ENCODE results near the gene TIMM10B. TPM values are rescaled to one million over a fixed set of nuclear protein-coding genes. Genes with fewer than 3 reads are reported as not detected.

Gene TIMM10B
- total RNA-seq, 6 donors from 2014 or later = 21.0 to 53.0 (median 42.6) TPM

- peak; percentile 84 to 88 for ATAC-seq (ENCODE audit: low FRiP score in 2 of 2)
- H3K27me3 ChIP-seq = no peaks in the 10 kb centered on the region
- peak overlapping the region; percentile 45 to 81 (median 70) for H3K27ac ChIP-seq
- H3K4me1 ChIP-seq = peaks cover 15 to 27% (median 24%) of the 10 kb centered on the region in 4 donors
- no peak overlapping the region for H3K4me3 ChIP-seq
- H3K36me3 ChIP-seq = peaks cover 0 to 14% (median 7%) of the 10 kb centered on the region in 4 donors
- TF ChIP-seq, protein P1, sequence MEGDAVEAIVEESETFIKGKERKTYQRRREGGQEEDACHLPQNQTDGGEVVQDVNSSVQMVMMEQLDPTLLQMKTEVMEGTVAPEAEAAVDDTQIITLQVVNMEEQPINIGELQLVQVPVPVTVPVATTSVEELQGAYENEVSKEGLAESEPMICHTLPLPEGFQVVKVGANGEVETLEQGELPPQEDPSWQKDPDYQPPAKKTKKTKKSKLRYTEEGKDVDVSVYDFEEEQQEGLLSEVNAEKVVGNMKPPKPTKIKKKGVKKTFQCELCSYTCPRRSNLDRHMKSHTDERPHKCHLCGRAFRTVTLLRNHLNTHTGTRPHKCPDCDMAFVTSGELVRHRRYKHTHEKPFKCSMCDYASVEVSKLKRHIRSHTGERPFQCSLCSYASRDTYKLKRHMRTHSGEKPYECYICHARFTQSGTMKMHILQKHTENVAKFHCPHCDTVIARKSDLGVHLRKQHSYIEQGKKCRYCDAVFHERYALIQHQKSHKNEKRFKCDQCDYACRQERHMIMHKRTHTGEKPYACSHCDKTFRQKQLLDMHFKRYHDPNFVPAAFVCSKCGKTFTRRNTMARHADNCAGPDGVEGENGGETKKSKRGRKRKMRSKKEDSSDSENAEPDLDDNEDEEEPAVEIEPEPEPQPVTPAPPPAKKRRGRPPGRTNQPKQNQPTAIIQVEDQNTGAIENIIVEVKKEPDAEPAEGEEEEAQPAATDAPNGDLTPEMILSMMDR (IDR thresholded peaks at IDR 0.05) = no peak
- TF ChIP-seq POLR2AphosphoS5 (IDR thresholded peaks at IDR 0.05) (peak in 1 of 2 donors; percentile 59), EP300 (IDR thresholded peaks at IDR 0.05) (no peak), POLR2A (IDR thresholded peaks at IDR 0.05) (no peak)
- H3K9me3 ChIP-seq = no peaks in the 10 kb centered on the region
- DNase-seq = peak in 1 of 2 donors; percentile 87
- 22 to 27% methylated on average over 6 of the region's 6 CpGs for WGBS, 2 donors
Measured at GRCh38 chr11:6468712-6469495, 12.4 kb upstream of the TIMM10B start.

DNA sequence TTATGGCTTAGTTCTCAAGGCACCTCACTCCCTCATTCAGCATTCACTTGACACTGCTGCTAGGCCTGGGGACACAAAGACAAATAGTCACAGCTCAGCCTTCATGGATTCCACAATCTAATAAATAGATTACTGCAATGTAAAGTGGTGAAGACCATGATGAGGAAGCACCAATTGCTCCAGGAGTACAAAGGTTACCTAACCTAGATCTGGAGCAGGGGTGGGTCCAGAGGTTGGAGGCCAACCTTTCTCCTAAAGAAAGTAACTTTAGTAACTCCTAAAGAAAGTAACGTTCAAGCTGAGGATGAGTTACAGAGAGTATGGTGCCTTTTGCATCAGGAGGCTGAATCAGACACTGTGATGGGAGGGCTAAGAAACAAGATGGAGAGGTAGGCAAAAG is 11.7 kb upstream of the TIMM10B start:
- ATAC-seq (ENCODE audit: low FRiP score in 2 of 2) = no peak
- H3K27ac ChIP-seq = peak overlapping the region; percentile 31 to 81 (median 70)
- no peak overlapping the region for H3K4me3 ChIP-seq

GRCh38 chr11:6472934-6473333 is 8.4 kb upstream of the TIMM10B start:
- Histone ChIP-seq H3K4me3 (peak overlapping the region; percentile 55 to 89 (median 79)), H3K27ac (peak overlapping the region in 3 of 4 donors; percentile 91 to 98 (median 95)), H3K9me3 (no peaks in the 10 kb centered on the region), H3K27me3 (no peaks in the 10 kb centered on the region), H3K4me1 (peaks cover 22 to 39% (median 30%) of the 10 kb centered on the region in 4 donors), H3K36me3 (peaks cover 0 to 15% (median 13%) of the 10 kb centered on the region in 4 donors)
- ATAC-seq (ENCODE audit: low FRiP score in 2 of 2) = no peak
- WGBS, 2 donors = 33 to 50% methylated on average over 1 of the region's 1 CpG
- TF ChIP-seq POLR2AphosphoS5 (IDR thresholded peaks at IDR 0.05) = no peak
- TF ChIP-seq, protein P1 (IDR thresholded peaks at IDR 0.05) = no peak
- TF ChIP-seq EP300 (IDR thresholded peaks at IDR 0.05) = no peak
- TF ChIP-seq POLR2A (IDR thresholded peaks at IDR 0.05) = no peak
- no peak for DNase-seq

More for the DNA sequence above, 11.7 kb upstream of the TIMM10B start:
- TF ChIP-seq POLR2AphosphoS5 (IDR thresholded peaks at IDR 0.05) (no peak), POLR2A (IDR thresholded peaks at IDR 0.05) (no peak), EP300 (IDR thresholded peaks at IDR 0.05) (no peak)
- TF ChIP-seq, protein P1 (IDR thresholded peaks at IDR 0.05) = no peak
- Histone ChIP-seq H3K9me3 (no peaks in the 10 kb centered on the region), H3K36me3 (peaks cover 0 to 7% (median 2%) of the 10 kb centered on the region in 4 donors), H3K27me3 (no peaks in the 10 kb centered on the region), H3K4me1 (peaks cover 19 to 30% (median 28%) of the 10 kb centered on the region in 4 donors)
- WGBS, 2 donors = 91 to 97% methylated on average over 1 of the region's 1 CpG
- no peak for DNase-seq

- peaks cover 22 to 43% (median 27%) of the 10 kb centered on the region in 4 donors for H3K4me1 ChIP-seq
- WGBS, 2 donors = 0 to 9% methylated on average over 6 to 9 of the region's 87 CpGs
- peak within 1 kb of the TSS; percentile 55 to 89 (median 79) for H3K4me3 ChIP-seq
- DNase-seq = peak; percentile 96 to 99
- TF ChIP-seq, protein P1 (IDR thresholded peaks at IDR 0.05) = peak in 1 of 6 experiments; percentile 2
- peak; percentile 16 to 64 for TF ChIP-seq POLR2AphosphoS5 (IDR thresholded peaks at IDR 0.05)
- TF ChIP-seq EP300 (IDR thresholded peaks at IDR 0.05) = no peak
- peak in 2 of 4 donors; percentile 87 to 90 for TF ChIP-seq POLR2A (IDR thresholded peaks at IDR 0.05)
- H3K36me3 ChIP-seq = peaks cover 0 to 23% (median 21%) of the 10 kb centered on the region in 4 donors
- no peaks in the 10 kb centered on the region for H3K27me3 ChIP-seq
- H3K9me3 ChIP-seq = no peaks in the 10 kb centered on the region
- peak; percentile 88 to 95 for ATAC-seq (ENCODE audit: low FRiP score in 2 of 2)
- peak within 1 kb of the TSS; percentile 85 to 98 (median 93) for H3K27ac ChIP-seq
Measured at GRCh38 chr11:6473451-6474412, 7.6 kb upstream of the TIMM10B start, which contains the start of gene TRIM3. Gene TRIM3 (minus strand): TSS chr11:6473941. CDS start chr11:6465695, 8,246 bp downstream.
